Nucleus accumbens (tissue), 56 donors: Measurements from ENCODE around the gene FEM1B.
"Not testable (repeated sequence)": the region's sequence is repeated elsewhere in the genome, so short reads cannot be mapped to it uniquely, and the experiment has no call there.

ENCODE experiments used
- DNase-seq, 56 donors: peaks; one replicate each; lab custom pipeline; 2025; lab: John Stamatoyannopoulos, UW

The FEM1B gene

GRCh38 chr15:68277603-68278344, at the start of gene FEM1B:
TSS of gene FEM1B (plus strand) at chr15:68277745. CDS start at chr15:68278418, 673 bp downstream.
- peak in 55 of 56 donors; percentile 53 to 99 (median 94) for DNase-seq

GRCh38 chr15:68228143-68228970, 49.2 kb upstream of the FEM1B start:
- no peak for DNase-seq

- peak in 1 of 56 donors; percentile 50 for DNase-seq
Measured at GRCh38 chr15:68228971-68229385, 48.6 kb upstream of the FEM1B start.

GRCh38 chr15:68229386-68230156, 48.0 kb upstream of the FEM1B start, which contains the start of gene CLN6:
TSS of gene CLN6 (minus strand) at chr15:68229728. CDS start at chr15:68229584, 144 bp downstream.
- peak in 55 of 56 donors; percentile 52 to 93 (median 82) for DNase-seq

- DNase-seq, result peak in 2 of 56 donors; percentile 22 to 54
Measured at GRCh38 chr15:68230157-68231100, 47.1 kb upstream of the FEM1B start.

- DNase-seq, result no peak
Measured at GRCh38 chr15:68231102-68231818, 46.3 kb upstream of the FEM1B start.

- DNase-seq, result no peak
Measured at GRCh38 chr15:68232449-68232848, 45.1 kb upstream of the FEM1B start.

- DNase-seq, result peak in 3 of 56 donors; percentile 13 to 27 (median 19)
Measured at GRCh38 chr15:68232937-68233336, 44.6 kb upstream of the FEM1B start.

GRCh38 chr15:68234060-68234459, 43.5 kb upstream of the FEM1B start:
- DNase-seq, result no peak

GRCh38 chr15:68234520-68234919, 43.0 kb upstream of the FEM1B start:
- DNase-seq, result not testable (repeated sequence)

GRCh38 chr15:68235022-68235421, 42.5 kb upstream of the FEM1B start:
- no peak for DNase-seq

GRCh38 chr15:68239025-68239424, 38.5 kb upstream of the FEM1B start:
- no peak for DNase-seq

- DNase-seq, result no peak
Measured at GRCh38 chr15:68241088-68241935, 36.2 kb upstream of the FEM1B start.

- DNase-seq, result no peak
Measured at GRCh38 chr15:68244235-68244634, 33.3 kb upstream of the FEM1B start.

GRCh38 chr15:68249058-68249713, 28.4 kb upstream of the FEM1B start:
- no peak for DNase-seq

GRCh38 chr15:68252925-68253534, 24.5 kb upstream of the FEM1B start:
- DNase-seq, result peak in 12 of 56 donors; percentile 7 to 59 (median 24)
